Subcutaneous adipose tissue (tissue), 4 donors: ENCODE measurements around the gene RHOC. TPM values are rescaled to one million over a fixed set of nuclear protein-coding genes. Genes with fewer than 3 reads are reported as not detected.

Experiments used
- total RNA-seq, 4 donors: library from RNA; depleted of rRNA; stranded (reverse); fragments of >200 nt; gene quantifications; one replicate each; pipeline ENCODE4 v1.1.0, GENCODE V29; 2016
- TF ChIP-seq, protein P1 (sequence below): fragments of 450-650 bp; IDR thresholded peaks from one replicate; pipeline ENCODE4 v1.5.1; 2016; ENCODE audit warnings: low read depth, mild to moderate bottlenecking, control low read depth, antibody characterized with exemption, moderate library complexity

Gene RHOC
- total RNA-seq, 4 donors from 2014 or later: 114 to 201 (median 136) TPM

DNA sequence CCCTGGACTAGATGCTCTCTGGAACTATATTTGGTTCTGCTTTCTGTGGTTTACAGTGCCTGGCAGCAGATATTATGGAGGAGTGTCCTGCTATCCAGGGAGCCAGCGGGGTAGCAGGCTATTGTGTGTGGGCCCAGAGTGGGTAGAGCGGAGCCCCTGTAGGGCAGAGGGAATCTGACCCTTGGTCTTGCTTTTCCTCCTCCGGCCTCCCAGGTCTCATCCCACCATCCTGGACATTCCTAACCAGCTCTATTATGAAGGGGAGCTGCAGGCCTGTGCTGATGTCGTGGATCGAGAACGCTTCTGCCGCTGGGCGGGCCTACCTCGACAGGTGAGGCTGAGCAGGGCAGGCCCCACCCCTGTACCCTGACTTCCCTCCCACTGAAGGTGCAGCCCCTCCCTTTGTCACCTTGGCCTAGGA, 9.1 kb downstream of the RHOC start:
- TF ChIP-seq, protein P1, sequence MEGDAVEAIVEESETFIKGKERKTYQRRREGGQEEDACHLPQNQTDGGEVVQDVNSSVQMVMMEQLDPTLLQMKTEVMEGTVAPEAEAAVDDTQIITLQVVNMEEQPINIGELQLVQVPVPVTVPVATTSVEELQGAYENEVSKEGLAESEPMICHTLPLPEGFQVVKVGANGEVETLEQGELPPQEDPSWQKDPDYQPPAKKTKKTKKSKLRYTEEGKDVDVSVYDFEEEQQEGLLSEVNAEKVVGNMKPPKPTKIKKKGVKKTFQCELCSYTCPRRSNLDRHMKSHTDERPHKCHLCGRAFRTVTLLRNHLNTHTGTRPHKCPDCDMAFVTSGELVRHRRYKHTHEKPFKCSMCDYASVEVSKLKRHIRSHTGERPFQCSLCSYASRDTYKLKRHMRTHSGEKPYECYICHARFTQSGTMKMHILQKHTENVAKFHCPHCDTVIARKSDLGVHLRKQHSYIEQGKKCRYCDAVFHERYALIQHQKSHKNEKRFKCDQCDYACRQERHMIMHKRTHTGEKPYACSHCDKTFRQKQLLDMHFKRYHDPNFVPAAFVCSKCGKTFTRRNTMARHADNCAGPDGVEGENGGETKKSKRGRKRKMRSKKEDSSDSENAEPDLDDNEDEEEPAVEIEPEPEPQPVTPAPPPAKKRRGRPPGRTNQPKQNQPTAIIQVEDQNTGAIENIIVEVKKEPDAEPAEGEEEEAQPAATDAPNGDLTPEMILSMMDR: no peak

- TF ChIP-seq, protein P1: no peak
Observed at GRCh38 chr1:112696578-112697314, 10.2 kb downstream of the RHOC start.

- TF ChIP-seq, protein P1: no peak
Observed at GRCh38 chr1:112695276-112695675, 11.7 kb downstream of the RHOC start.

GRCh38 chr1:112694363-112694929, 12.5 kb downstream of the RHOC start:
- TF ChIP-seq, protein P1: no peak

- TF ChIP-seq, protein P1: no peak
Observed at GRCh38 chr1:112693821-112694220, 13.1 kb downstream of the RHOC start.

DNA sequence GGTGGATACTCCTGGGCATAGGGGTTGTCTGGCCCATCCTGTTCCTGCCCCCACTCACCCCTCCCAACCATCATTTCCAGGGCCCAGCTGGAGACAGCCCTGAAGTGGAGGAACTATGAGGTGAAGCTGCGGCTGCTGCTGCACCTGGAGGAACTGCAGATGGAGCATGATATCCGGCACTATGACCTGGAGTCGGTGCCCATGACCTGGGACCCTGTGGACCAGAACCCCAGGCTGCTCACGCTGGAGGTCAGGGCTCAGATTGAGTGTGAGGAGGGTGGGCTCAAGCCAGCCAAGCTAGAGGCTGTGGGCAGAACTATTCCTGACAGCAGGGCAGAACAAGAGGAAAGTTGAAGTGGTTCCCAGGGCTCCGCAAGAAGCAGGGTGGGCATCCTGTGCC, 14.2 kb downstream of the RHOC start:
- TF ChIP-seq, protein P1: no peak

DNA sequence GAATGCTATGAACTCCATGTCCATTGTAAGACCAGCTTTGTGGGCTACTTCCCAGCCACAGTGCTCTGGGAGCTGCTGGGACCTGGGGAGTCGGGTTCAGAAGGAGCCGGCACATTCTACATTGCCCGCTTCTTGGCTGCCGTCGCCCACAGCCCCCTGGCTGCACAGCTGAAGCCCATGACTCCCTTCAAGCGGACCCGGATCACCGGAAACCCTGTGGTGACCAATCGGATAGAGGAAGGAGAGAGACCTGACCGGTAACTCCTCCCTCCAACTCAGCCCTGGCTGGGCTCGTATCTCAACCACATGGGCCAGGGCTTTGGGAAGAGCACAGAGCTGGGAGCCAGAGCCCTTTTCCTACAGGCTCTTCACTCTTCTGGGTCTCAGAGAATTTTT, 17.1 kb downstream of the RHOC start:
- TF ChIP-seq, protein P1: no peak
